Keratinocyte (primary cell): ENCODE measurements around the gene AFF2.

Source experiments
- EZH2 ChIP-seq: IDR thresholded peaks from one replicate; pipeline ENCODE4 v1.6.1; 2012; ENCODE audit warnings: inconsistent platforms, mild to moderate bottlenecking, low read length, moderate library complexity
- TF ChIP-seq, protein P1 (sequence below), 3 experiments: IDR thresholded peaks in 1 of 3; conservative IDR thresholded peaks in 1 of 3; optimal IDR thresholded peaks in 1 of 3; 2 replicates in 2 of 3; 3 replicates in 1 of 3; pipeline versions ENCODE3 to v1.5.1; 2011; ENCODE audit warnings: low read length in 3 of 3, mild to moderate bottlenecking in 3 of 3, moderate library complexity in 2 of 3, control low read depth in 1 of 3, inconsistent platforms in 1 of 3; ENCODE audit not compliant: insufficient read depth in 2 of 3; ENCODE audit errors: extremely low read depth in 1 of 3

DNA sequence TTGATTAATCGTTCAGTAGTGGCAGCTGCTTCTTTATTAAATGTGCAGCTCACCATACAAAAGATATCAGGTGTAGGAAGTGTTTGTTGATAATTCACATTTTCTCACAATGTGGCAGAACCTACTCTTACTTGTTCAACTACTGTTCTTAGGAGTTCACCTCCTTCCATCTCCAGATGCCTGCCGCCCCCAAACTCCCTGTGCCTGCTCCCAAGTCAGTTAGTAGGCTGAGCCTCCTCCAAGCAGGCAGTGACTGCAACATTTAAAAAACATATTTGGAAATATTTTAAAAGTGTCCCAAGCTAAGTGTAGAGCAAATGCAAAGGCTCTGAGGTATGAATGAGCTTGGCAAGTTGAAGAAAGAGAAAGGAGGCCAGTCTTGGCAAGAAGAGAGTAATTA, 100.2 kb downstream of the AFF2 start:
- TF ChIP-seq EZH2: no peak
- TF ChIP-seq, protein P1, sequence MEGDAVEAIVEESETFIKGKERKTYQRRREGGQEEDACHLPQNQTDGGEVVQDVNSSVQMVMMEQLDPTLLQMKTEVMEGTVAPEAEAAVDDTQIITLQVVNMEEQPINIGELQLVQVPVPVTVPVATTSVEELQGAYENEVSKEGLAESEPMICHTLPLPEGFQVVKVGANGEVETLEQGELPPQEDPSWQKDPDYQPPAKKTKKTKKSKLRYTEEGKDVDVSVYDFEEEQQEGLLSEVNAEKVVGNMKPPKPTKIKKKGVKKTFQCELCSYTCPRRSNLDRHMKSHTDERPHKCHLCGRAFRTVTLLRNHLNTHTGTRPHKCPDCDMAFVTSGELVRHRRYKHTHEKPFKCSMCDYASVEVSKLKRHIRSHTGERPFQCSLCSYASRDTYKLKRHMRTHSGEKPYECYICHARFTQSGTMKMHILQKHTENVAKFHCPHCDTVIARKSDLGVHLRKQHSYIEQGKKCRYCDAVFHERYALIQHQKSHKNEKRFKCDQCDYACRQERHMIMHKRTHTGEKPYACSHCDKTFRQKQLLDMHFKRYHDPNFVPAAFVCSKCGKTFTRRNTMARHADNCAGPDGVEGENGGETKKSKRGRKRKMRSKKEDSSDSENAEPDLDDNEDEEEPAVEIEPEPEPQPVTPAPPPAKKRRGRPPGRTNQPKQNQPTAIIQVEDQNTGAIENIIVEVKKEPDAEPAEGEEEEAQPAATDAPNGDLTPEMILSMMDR (optimal IDR thresholded peaks at IDR 0.05 in 1 of 3, IDR thresholded peaks at IDR 0.05 in 1 of 3, conservative IDR thresholded peaks at IDR 0.05 in 1 of 3; ENCODE audit: extremely low read depth in 1 of 3, insufficient read depth in 2 of 3, low read length in 3 of 3): no peak
